GM10847 (cell line): Measurements from ENCODE around the gene SPRR4.

ENCODE experiments used
- POLR2A ChIP-seq: IDR thresholded peaks from 2 replicates; pipeline ENCODE4 v1.6.1; 2011; ENCODE audit not compliant: insufficient read length; ENCODE audit errors: extremely low read depth

SPRR4 gene

DNA sequence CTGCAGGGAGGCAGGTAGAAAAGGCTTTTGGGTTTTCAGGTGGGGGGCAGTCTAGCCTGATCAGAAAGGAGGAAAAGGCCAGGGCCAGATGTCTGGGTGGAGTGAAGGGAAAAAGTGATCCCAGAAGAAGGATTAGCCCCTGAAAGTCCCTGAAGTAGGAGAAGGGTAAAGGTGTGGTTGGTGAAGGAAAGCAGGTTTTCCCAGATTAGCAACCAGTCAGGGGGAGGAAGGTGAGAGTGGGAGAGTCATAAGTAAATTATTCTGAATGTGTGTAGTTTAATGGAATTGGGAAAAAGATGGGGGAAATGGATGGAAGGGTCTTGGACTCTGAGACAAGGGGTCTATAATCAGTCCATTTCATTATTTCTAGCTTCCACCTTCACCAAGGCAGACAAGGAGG lies 12.8 kb downstream of the SPRR4 start:
- no peak for TF ChIP-seq POLR2A

GRCh38 chr1:152983743-152984142 lies 13.3 kb downstream of the SPRR4 start, which contains the start of gene SPRR1A:
SPRR1A (plus strand) TSS chr1:152984081; CDS start chr1:152985231, 1,150 bp downstream.
- TF ChIP-seq POLR2A: no peak

- TF ChIP-seq POLR2A: no peak
These were observed 16.1 kb downstream of the SPRR4 start for GRCh38 chr1:152986578-152986977.

DNA sequence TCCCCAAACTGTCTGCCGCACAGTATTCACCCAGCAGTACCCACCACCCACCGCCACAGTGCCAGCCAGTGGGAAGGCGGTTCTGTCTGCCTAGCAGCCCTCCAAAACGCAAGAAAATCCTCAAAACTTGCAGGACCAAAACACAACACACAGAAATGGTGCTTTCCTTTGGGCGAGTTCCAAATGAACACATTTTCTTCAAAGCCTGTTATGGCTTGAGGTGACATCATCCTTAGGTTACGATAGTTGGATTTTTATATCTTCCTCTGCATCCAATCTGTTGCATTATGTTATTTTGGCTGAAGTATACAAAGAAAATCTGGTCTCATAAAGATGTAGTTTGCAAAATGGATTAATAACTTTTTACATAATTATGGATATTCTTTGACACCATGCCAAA lies 22.7 kb downstream of the SPRR4 start:
- TF ChIP-seq POLR2A: no peak

DNA sequence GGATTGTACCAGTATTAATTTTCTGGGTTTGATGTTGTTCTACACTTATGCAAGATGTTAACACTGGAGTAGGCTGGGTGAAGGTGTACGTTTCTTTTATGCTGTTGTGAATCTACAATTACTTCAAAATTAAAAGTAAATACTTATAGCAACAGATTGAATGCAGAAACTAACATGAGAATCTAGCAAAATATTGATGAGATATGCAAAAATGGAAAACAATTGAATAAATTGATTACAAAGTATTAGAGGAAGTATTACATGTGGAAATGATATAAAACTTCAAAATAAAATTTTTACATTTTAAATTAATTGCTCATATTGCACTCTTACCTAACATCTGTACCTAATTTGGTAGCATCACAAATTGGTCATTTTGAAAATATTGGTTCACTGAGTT lies 25.4 kb downstream of the SPRR4 start:
- no peak for TF ChIP-seq POLR2A

DNA sequence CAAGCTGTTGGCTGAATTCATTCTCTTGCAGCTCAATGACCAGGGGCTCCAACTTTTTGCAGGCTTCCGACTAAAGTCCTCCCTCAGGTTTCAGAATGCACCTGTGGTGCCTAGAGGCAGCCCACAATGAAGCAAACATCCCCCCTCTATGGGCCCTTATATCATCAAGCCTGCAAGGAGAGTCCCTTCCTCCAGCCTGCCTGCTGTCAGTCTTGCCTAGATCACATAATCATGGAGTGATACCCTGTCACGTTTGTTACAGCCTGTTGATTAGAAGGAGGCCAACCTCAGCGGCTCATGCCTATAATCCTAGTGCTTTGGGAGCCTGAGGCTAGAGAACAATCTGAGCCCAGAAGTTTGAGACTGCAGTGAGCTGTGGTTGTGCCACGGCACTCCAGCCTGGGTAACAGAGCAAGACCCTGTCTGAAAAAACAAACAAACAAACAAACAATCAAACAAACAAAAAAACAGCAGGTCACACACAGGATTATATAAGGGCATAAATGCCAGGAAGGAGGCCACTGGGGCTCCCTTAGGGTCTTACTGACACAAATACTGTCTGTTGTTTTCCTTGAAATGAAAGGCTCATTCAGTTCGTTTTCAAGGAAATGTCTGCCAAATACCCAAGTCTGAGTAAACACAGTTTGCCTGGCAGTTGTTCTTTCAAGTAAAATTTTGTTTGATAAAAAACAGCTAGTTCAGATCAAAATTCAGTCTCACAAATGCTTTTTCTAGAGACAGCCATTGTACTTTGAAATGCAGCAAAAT lies 26.4 kb downstream of the SPRR4 start:
- no peak for TF ChIP-seq POLR2A

- TF ChIP-seq POLR2A: no peak
These were observed 27.5 kb downstream of the SPRR4 start for GRCh38 chr1:152997901-152998300.

DNA sequence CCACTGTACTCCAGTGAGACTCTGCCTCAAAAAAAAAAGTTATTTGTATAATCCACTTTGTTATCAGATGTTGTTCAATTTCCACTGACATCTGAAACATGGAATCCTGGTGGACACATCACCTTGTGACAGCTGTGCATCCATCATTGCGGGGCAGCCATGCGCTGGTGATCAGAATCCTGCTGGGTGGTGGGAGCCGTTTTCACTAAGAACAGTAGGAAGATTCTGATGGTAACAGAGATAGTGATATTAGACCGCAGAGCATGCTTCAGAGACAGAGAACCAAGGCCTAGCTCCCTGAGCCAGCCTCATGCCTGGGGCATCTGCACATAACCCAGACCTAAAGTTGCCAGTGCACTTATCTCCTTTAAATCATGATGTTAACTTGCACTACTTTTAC lies 28.0 kb downstream of the SPRR4 start:
- TF ChIP-seq POLR2A: no peak

DNA sequence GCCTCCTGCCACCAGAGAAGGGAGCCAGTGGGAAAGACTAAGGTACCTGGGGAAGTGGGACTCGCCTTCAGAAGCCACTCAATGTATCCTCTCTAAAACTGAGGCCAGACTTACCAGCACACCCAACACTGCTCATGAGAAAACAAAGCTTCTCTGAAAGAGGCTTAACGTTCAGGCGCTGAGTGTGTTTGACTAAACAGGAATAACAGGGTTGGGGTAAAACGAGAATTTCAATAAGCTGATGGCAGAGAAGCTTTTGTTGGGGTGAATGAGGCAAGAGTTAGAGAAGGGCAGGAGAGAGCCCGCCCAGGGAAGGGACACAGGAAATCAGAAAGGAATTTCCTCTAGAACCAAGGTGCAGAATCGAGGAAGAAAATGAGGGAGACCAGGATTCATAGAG lies 29.4 kb downstream of the SPRR4 start:
- no peak for TF ChIP-seq POLR2A

DNA sequence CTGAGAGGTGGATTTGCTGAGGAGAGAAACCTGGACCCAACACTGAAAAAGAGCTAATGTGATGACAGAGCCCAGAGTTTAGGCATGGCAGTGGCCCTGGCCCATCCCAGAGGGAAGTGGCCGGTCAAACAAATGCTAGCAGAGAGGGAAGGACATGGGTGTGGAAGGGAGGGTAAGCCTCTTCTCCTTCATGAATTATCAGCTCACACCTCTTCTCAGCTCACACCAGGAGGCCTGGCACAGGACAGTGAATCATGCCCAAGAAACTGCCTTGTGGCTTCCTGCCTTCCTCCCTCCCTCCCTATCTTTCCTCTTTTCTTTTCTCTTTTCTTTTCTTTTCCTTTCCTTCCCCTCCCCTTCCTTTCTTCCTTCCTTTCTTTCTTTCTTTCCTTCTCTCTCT lies 29.8 kb downstream of the SPRR4 start:
- TF ChIP-seq POLR2A: no peak

GRCh38 chr1:153001382-153001781 lies 30.9 kb downstream of the SPRR4 start, which contains the start of gene SPRR3:
SPRR3 (plus strand) TSS chr1:153001749; CDS start chr1:153003021, 1,272 bp downstream.
- no peak for TF ChIP-seq POLR2A
